GM12864 (cell line): ENCODE results near the gene PWWP2B.
"Not testable (repeated sequence)": the region's sequence is repeated elsewhere in the genome, so short reads cannot be mapped to it uniquely, and the experiment has no call there.

ENCODE experiments used
- DNase-seq: peaks from one replicate; pipeline ENCODE4 v3.0.0-alpha.2; 2011; ENCODE audit warnings: low read depth
- H3K4me3 ChIP-seq: 2 replicates; pipeline ENCODE4 v1.5.1; 2011; ENCODE audit warnings: mild to moderate bottlenecking, low read depth, low read length, control low read depth
- TF ChIP-seq, protein P1 (sequence below): IDR thresholded peaks from 2 replicates; pipeline ENCODE4 v1.5.1; 2011; ENCODE audit warnings: low read depth, mild to moderate bottlenecking, moderate library complexity, low read length, control low read depth, inconsistent platforms; ENCODE audit errors: missing control alignments

The PWWP2B gene

DNA sequence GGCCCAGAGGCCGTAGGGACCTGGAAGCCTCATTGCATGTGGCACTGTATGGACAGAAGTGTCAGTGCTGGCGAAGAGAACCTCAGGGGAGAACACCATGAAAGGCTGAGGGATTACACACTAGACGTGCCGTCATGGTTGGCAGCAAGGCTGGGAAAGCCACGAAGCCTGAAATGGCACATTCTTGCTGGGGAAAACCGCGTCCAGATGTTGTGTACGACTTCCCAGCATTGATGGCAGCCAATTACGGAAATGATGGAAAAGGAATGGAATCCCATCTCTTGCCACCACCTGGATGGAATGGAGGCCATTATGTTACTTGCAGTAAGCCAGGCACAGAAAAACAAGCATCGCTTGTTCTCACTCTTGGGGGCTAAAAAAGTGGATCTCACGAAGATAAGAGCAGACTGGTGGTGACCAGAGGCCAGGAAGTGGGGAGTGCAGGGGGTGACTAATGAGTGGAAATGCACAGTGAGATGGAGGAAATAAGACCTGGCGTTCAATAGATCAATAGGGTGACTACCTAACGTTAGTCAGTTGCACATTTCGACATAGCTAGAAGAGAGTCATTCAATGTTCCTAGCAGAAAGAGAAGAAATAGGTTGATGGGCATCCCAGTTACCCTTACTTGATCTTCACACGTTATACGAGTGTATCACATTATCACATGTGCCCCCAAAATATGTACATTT lies 14.6 kb upstream of the PWWP2B start:
- H3K4me3 ChIP-seq, result no peak overlapping the region
- TF ChIP-seq, protein P1, sequence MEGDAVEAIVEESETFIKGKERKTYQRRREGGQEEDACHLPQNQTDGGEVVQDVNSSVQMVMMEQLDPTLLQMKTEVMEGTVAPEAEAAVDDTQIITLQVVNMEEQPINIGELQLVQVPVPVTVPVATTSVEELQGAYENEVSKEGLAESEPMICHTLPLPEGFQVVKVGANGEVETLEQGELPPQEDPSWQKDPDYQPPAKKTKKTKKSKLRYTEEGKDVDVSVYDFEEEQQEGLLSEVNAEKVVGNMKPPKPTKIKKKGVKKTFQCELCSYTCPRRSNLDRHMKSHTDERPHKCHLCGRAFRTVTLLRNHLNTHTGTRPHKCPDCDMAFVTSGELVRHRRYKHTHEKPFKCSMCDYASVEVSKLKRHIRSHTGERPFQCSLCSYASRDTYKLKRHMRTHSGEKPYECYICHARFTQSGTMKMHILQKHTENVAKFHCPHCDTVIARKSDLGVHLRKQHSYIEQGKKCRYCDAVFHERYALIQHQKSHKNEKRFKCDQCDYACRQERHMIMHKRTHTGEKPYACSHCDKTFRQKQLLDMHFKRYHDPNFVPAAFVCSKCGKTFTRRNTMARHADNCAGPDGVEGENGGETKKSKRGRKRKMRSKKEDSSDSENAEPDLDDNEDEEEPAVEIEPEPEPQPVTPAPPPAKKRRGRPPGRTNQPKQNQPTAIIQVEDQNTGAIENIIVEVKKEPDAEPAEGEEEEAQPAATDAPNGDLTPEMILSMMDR, result no peak
- no peak for DNase-seq

- TF ChIP-seq, protein P1, result no peak
- no peak overlapping the region for H3K4me3 ChIP-seq
- DNase-seq, result no peak
These were observed 13.9 kb upstream of the PWWP2B start for GRCh38 chr10:132383101-132383500.

GRCh38 chr10:132383751-132384196 lies 13.2 kb upstream of the PWWP2B start:
- no peak overlapping the region for H3K4me3 ChIP-seq
- no peak for DNase-seq
- TF ChIP-seq, protein P1, result no peak

DNA sequence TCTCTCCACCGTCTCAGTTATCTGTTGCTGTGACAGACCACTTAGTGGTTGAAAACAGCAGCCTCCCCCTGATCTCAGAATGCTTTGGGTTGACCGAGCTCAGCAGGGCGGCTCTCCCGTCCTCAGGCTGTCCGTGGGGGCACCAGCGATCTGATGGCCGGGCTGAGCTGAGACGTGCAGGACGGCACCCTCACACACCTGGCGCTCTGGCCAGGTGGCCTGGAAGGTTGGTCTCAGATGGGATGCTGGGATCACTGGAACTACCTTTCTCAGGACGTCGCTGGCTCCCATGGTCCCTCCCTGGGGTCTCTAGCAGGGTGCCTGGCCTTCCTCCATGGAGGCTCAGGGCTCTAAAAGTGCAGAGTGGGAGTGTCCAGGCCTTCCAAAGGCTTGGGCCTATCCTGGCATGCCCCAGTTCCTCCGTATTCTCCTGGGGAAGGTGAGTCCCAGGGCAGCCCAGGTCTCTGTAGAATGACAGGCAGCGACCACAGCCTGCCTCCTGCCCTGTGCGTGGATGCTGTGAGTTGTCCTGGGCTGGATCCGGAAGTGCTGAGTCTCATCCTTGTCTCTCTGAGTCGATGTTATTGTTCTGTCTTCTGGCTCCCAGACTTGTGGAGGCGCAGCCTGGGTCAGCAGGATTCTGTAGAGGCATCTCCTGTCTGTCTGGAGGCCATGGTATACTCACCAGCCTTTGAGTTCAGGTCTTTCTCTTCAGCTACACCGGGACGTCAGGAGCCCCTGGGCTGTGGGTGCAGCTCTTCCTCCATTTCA lies 12.2 kb upstream of the PWWP2B start:
- H3K4me3 ChIP-seq, result no peak overlapping the region
- no peak for DNase-seq
- TF ChIP-seq, protein P1, result no peak

DNA sequence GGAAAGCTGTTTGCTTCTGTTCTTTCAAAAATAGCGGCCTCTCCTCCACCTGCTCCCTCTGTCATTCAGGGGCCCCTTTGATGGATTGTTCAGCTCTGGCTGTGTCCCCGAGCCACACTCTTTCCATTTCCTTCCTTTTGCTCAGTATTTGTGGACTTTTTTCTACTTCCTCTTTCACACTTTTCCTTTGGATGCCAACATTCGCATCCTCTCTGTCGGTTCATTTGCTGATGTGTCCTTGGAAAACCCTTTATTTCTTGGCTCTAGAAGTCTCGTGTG lies 11.7 kb upstream of the PWWP2B start:
- DNase-seq, result no peak
- H3K4me3 ChIP-seq, result no peak overlapping the region
- TF ChIP-seq, protein P1, result no peak

- no peak for DNase-seq
- H3K4me3 ChIP-seq, result no peak overlapping the region
- TF ChIP-seq, protein P1, result no peak
These were observed 11.1 kb upstream of the PWWP2B start for GRCh38 chr10:132385721-132386418.

GRCh38 chr10:132386419-132386831 lies 10.6 kb upstream of the PWWP2B start:
- H3K4me3 ChIP-seq, result no peak overlapping the region
- TF ChIP-seq, protein P1, result no peak
- DNase-seq, result no peak

DNA sequence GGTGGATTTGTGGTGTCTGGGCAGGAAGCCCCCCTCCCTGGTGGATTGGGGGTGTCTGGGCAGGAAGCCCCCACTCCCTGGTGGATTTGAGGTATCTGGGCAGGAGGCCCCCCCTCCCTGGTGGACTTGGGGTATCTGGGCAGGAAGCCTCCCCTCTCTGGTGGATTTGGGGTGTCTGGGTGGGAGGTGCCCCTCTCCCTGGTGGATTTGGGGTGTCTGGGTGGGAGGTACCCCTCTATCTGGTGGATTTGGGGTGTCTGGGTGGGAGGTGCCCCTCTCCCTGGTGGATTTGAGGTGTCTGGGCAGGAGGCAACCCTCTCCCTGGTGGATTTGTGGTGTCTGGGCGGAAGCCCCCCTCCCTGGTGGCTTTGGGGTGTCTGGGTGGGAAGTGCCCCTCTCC lies 10.1 kb upstream of the PWWP2B start:
- not testable (repeated sequence) for H3K4me3 ChIP-seq, DNase-seq
